Right atrium auricular region (tissue), 2 donors: ENCODE results near the gene DDX28. TPM values are rescaled to one million over a fixed set of nuclear protein-coding genes. Genes with fewer than 3 reads are reported as not detected.
"Not testable (repeated sequence)": the region's sequence is repeated elsewhere in the genome, so short reads cannot be mapped to it uniquely, and the experiment has no call there.

Experiments used
- DNase-seq: peaks from one replicate; pipeline ENCODE4 v3.0.0-alpha.2; 2019; ENCODE audit warnings: low spot score
- H3K27ac ChIP-seq, 2 donors: fragments of 200-600 bp; sonication (generic); 1 replicate in 1 of 2; 2 replicates in 1 of 2; pipeline ENCODE4 v1.5.1; 2016 to 2019
- H3K27me3 ChIP-seq, 2 donors: fragments of 200-600 bp; sonication (generic); one replicate each; pipeline versions ENCODE4 v1.5.1 to v1.6.0; 2017 to 2019
- H3K36me3 ChIP-seq: fragments of 200-600 bp; sonication (generic); one replicate; pipeline ENCODE4 v1.5.1; 2016
- H3K4me1 ChIP-seq, 2 donors: fragments of 200-600 bp; sonication (generic); one replicate each; pipeline versions ENCODE4 v1.5.1 to v1.6.0; 2017 to 2019
- H3K4me3 ChIP-seq, 2 donors: fragments of 200-600 bp; sonication (generic); 1 replicate in 1 of 2; 2 replicates in 1 of 2; pipeline ENCODE4 v1.5.1; 2017 to 2019; ENCODE audit warnings: mild to moderate bottlenecking in 1 of 2, moderate library complexity in 1 of 2
- H3K9me3 ChIP-seq, 2 donors: fragments of 200-600 bp; sonication (generic); one replicate each; pipeline ENCODE4 v1.5.1; 2019
- total RNA-seq, 2 donors: library from RNA; depleted of rRNA; stranded (reverse); fragments of >200 nt; gene quantifications; one replicate each; pipeline ENCODE4 v1.1.0, GENCODE V29; 2016
- TF ChIP-seq, protein P1 (sequence below), 2 donors: fragments of 200-600 bp; sonication (generic); IDR thresholded peaks; one replicate each; pipeline ENCODE4 v1.5.1; 2019; ENCODE audit warnings: antibody characterized with exemption in 2 of 2

Gene DDX28
- total RNA-seq, 2 donors from 2014 or later: 4.3 to 4.8 TPM

DNA sequence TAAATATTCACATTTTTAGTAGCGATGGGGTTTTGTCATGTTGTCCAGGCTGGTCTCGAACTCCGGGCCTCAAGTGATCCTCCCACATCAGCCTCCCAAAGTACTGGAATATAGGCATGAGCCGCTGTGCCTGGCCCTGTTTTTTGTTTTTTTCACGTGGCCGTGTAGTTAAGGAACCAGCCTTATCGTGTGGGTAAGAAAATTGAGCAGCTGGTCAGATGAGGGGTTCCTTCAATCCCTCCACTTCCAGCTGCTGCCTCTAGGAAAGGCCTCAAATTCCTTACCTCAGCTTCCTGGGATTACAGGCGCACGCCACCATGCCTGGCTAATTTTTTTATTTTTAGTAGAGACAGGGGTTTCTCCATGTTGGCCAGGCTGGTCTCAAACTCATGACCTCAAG, 17.8 kb downstream of the DDX28 start:
- Histone ChIP-seq H3K9me3 (no peaks in the 10 kb centered on the region), H3K4me1 (no peaks in the 10 kb centered on the region), H3K4me3 (no peak overlapping the region), H3K36me3 (no peaks in the 10 kb centered on the region), H3K27me3 (no peaks in the 10 kb centered on the region), H3K27ac (peak overlapping the region; percentile 22 to 43)
- TF ChIP-seq, protein P1, sequence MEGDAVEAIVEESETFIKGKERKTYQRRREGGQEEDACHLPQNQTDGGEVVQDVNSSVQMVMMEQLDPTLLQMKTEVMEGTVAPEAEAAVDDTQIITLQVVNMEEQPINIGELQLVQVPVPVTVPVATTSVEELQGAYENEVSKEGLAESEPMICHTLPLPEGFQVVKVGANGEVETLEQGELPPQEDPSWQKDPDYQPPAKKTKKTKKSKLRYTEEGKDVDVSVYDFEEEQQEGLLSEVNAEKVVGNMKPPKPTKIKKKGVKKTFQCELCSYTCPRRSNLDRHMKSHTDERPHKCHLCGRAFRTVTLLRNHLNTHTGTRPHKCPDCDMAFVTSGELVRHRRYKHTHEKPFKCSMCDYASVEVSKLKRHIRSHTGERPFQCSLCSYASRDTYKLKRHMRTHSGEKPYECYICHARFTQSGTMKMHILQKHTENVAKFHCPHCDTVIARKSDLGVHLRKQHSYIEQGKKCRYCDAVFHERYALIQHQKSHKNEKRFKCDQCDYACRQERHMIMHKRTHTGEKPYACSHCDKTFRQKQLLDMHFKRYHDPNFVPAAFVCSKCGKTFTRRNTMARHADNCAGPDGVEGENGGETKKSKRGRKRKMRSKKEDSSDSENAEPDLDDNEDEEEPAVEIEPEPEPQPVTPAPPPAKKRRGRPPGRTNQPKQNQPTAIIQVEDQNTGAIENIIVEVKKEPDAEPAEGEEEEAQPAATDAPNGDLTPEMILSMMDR (IDR thresholded peaks at IDR 0.05): no peak
- no peak for DNase-seq

DNA sequence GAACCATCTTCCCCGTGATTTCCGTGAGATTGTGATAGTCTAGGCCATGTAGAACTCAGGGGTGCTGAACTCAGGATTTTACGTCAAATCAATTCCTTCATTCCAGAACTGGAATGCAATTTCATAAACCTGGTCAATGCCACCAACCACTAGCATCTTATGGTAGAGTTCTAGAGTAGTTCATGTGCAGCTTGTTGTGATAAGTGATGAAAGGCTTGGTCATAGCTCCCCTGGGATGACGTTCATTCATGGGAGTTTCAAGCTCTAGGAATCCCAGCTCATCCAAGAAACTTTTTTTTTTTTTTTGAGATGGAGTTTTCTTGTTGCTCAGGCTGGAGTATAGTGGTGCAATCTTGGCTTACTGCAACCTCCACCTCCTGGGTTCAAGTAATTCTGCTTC, 20.0 kb downstream of the DDX28 start:
- Histone ChIP-seq H3K9me3 (no peaks in the 10 kb centered on the region), H3K4me3 (no peak overlapping the region), H3K27ac (no peak overlapping the region), H3K27me3 (no peaks in the 10 kb centered on the region), H3K4me1 (peaks cover 0 to 6% of the 10 kb centered on the region in 2 donors), H3K36me3 (no peaks in the 10 kb centered on the region)
- TF ChIP-seq, protein P1 (IDR thresholded peaks at IDR 0.05): no peak
- no peak for DNase-seq

GRCh38 chr16:68000450-68000849, 22.6 kb downstream of the DDX28 start:
- H3K27me3 ChIP-seq: no peaks in the 10 kb centered on the region
- peak overlapping the region; percentile 56 to 62 for H3K27ac ChIP-seq
- H3K4me3 ChIP-seq: no peak overlapping the region
- peaks cover 0 to 6% of the 10 kb centered on the region in 2 donors for H3K4me1 ChIP-seq
- H3K9me3 ChIP-seq: no peaks in the 10 kb centered on the region
- TF ChIP-seq, protein P1 (IDR thresholded peaks at IDR 0.05): no peak
- no peak for DNase-seq
- H3K36me3 ChIP-seq: no peaks in the 10 kb centered on the region

GRCh38 chr16:67999985-68000384, 23.0 kb downstream of the DDX28 start:
- no peak for DNase-seq
- TF ChIP-seq, protein P1 (IDR thresholded peaks at IDR 0.05): no peak
- H3K36me3 ChIP-seq: no peaks in the 10 kb centered on the region
- H3K4me3 ChIP-seq: no peak overlapping the region
- H3K27me3 ChIP-seq: no peaks in the 10 kb centered on the region
- no peaks in the 10 kb centered on the region for H3K9me3 ChIP-seq
- peaks cover 0 to 6% of the 10 kb centered on the region in 2 donors for H3K4me1 ChIP-seq
- H3K27ac ChIP-seq: peak overlapping the region; percentile 56 to 62

- H3K36me3 ChIP-seq, H3K27me3 ChIP-seq, H3K4me1 ChIP-seq, H3K4me3 ChIP-seq, H3K9me3 ChIP-seq: not testable (repeated sequence)
- peak within 1 kb of the TSS; percentile 56 to 62 for H3K27ac ChIP-seq
- DNase-seq: peak; percentile 61
Measured at GRCh38 chr16:67998779-67999688, 24.0 kb downstream of the DDX28 start, which contains the start of gene DPEP2. DPEP2 (minus strand) TSS chr16:67999484; CDS start chr16:67993212, 6,272 bp downstream.

- DNase-seq, H3K27ac ChIP-seq, H3K36me3 ChIP-seq, H3K27me3 ChIP-seq, H3K4me3 ChIP-seq, H3K9me3 ChIP-seq: not testable (repeated sequence)
- peaks cover 0 to 13% of the 10 kb centered on the region in 2 donors for H3K4me1 ChIP-seq
Measured at GRCh38 chr16:67998231-67998778, 24.7 kb downstream of the DDX28 start.
